HG03575 (cell line): Measurements from ENCODE around the gene PPP1R3E.
"Not testable (repeated sequence)": the region's sequence is repeated elsewhere in the genome, so short reads cannot be mapped to it uniquely, and the experiment has no call there.

ENCODE experiments used
- ATAC-seq: cut with Tn5 transposase; IDR thresholded peaks from one replicate; pipeline ENCODE4 v1.9.1; 2021; ENCODE audit not compliant: unreplicated experiment, insufficient number of reproducible peaks, low FRiP score; ENCODE audit errors: extremely low read depth

PPP1R3E gene

DNA sequence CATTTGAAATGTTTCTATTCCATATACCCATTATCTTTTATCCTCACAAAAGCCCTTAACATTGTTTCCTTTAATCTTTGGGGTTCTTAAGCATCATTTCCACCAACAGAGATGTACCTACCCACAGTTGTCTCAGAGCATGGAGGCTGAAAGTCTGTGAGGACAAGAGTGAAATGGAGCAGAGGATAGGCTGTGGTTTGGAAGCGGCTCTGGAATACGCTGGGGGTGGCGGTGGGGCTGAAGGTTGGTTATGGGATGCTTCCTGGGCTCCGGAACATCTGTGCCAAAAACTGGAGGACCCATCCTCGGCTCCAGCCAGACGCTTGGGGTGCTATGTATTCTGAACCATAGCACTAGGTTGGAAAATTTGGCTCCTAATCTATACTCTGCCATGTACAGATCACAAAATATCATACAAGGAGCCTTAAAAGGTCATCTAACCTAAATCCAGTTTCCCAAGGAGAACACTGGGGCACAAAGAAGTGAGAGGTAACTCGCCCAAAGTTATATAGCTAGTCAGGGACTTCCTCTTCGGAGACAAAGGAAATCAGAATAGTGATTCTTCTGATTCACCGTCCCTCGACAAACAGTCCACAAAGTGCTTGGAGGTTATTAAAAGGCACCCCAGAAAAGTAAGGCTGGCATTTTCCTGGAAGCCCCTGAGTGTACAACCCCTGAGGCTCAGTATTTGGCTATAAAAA lies 2.5 kb downstream of the PPP1R3E start:
- ATAC-seq = no peak

DNA sequence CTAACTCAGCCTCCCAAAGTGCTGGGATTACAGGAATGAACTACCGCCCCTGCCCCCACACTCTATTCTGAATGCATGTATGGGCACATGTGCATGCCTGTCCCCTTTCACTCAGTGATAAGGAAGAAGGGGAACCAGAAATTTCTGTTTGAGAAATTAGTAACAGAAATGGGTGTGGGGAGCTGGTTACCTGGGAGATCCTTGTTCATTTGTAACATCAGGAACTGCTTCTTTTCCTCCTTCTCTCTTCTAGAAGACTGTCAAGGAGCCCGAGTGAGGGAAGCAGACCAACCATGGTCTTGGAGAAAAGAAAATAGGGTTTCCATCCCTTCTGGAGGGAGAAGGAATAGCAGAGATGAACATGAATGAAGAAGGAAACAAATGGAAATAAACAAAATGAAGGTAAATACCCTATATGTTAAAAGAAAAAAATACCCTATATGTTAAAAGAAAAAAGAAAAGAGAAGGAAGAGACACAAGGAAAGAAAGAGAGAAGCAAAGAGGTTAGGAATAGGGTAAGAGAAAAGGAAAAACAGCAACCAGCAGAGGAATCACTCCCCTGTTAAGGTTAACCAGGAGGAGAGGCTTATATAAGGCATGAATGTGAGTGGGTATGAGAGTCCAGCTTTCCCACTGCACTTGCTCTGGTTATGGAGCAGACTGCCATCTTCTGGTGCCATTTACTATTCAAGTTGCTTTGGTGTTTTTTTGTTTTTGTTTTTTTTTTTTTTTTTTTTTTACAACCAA lies 3.3 kb downstream of the PPP1R3E start:
- ATAC-seq = no peak

DNA sequence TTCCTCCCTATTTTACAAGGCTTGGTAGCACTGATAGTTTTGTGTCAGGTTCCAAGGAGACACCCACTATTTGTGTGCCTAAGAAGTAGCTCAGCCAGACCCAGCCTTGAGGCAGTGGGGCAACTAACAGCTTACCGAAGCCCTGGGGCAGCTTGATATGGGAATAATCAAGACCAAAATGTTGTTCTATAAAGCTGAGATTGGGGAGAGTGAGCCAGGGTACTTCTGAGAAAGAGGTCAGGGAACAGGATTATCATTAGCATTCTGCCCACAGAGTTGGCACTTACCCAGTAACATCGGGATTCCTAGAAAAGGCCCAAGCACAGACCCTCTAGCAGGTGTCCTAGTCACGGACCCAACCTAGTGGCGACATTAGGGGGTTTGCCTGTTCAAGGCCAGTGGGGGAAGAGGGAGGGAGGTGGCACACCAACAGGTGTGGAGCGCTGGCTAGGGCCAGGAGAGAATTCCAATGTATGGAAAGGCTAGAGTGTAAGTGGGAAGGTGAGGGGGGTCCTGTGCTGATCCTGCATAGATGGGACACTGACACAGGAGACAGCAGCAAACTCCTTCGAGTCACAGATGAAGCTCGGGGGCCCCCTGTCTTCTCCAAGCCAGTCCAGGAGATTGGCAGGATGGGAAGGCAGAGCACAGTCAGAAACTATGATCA lies 4.9 kb downstream of the PPP1R3E start:
- no peak for ATAC-seq

DNA sequence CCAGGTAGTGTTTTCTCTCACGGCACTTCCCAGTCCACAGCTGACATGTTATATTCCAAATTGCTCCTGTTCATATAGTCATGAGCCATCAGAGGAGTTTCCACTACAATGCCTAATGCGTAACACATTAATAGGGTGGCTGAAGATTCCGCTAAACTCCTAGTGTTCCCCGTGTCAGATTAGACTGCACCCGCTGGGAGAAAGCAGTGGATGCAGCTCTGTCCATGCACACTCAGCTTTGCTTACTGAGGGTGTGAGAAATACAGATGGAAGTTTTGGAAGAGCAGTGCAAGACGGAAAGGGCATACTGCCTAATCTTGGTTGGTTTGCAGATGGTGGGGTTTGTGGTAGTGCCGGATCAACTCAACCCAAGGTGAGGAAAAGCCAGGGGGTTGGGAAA lies 5.6 kb downstream of the PPP1R3E start:
- no peak for ATAC-seq

DNA sequence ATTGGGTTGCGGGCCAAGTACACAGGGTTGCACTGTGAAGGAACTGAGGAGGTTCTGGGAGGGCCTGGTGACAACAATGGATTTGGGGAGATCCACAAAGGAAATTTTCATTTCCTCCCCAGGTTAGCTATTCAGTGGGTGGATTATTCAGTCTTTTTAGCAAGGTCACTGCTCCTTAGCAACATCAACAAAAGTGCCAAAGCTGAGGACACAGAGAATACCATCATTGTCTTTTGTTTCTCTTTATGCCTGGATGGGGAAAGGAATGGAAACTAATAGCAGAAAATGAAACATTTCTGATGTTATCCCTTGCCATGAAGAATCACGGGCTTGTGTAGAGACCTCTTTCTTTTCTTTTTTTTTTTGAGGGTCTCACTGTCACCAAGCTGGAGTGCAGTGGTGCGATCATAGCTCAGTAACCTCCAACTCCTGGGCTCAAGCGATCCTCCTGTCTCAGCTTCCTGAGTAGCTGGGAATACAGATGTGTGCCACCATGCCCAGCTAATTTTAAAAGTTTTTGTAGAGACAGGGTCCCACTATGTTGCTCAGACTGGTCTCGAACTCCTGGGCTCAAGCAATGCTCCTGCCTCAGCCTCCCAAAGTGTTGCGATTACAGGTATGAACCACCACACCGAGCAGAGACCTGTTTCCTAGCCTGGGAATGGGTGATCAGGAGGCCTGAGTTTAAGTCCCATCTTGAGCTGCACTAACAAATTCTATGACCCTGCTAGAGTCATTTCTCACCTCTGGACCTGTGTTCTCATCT lies 6.5 kb downstream of the PPP1R3E start:
- ATAC-seq = no peak

DNA sequence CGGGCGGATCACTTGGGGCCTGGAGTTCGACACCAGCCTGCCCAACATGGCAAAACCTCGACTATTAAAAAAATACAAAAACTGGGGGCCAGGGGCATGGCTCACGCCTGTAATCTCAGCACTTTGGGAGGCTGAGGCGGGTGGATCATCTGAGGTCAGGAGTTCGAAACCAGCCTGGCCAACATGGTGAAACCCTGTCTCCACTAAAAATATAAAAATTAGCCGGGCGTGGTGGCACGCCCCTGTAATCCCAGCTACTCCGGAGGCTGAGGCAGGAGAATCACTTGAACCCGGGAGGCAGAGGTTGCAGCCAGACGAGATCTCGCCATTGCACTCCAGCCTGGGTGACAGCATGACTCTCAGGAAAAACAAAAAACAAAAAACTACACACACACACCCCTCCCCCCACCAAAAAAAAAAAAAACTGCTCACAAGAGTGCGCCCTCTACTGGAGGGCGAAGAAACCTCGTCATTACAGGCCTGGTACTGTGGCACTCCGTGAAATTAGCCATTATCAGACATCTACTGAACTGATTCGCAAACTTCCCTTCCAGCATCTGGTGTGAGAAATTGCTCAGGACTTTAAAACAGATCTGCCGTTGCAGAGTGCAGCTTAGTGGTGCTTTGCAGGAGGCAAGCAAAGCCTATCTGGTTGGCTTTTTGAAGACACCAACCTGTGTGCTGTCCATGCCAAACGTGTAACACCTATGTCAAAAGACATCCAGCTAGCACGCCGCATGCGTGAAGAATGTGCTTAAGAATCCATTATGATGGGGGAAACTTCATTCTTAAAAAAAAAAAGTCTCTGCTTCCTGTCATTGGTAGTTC lies 7.7 kb downstream of the PPP1R3E start:
- ATAC-seq = no peak

DNA sequence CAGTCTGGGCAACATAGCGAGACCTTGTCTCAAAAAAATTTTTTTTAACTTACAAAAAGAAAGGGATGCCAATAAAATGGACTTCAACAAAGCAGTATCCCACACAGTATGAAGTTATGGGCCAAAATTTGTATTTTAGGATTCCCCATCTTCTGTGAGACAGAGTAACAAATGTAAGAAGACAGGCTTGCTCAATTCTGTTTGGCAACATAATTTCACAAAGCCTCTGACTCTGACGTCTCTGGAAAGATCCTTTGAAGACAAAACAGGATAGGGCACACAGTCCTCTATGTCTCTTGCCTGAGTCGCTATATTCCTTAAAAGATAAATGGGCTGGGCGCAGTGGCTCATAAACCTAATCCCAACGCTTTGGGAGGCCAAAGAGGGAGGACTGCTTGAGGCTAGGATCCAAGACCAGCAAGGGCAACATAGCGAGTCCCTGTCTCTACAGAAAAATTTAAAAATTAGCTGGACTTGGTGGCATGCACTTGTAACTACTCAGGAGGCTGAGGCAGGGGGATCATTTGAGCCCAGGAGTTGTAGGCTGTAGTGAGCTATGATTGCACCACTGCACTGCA lies 15.7 kb downstream of the PPP1R3E start:
- no peak for ATAC-seq

DNA sequence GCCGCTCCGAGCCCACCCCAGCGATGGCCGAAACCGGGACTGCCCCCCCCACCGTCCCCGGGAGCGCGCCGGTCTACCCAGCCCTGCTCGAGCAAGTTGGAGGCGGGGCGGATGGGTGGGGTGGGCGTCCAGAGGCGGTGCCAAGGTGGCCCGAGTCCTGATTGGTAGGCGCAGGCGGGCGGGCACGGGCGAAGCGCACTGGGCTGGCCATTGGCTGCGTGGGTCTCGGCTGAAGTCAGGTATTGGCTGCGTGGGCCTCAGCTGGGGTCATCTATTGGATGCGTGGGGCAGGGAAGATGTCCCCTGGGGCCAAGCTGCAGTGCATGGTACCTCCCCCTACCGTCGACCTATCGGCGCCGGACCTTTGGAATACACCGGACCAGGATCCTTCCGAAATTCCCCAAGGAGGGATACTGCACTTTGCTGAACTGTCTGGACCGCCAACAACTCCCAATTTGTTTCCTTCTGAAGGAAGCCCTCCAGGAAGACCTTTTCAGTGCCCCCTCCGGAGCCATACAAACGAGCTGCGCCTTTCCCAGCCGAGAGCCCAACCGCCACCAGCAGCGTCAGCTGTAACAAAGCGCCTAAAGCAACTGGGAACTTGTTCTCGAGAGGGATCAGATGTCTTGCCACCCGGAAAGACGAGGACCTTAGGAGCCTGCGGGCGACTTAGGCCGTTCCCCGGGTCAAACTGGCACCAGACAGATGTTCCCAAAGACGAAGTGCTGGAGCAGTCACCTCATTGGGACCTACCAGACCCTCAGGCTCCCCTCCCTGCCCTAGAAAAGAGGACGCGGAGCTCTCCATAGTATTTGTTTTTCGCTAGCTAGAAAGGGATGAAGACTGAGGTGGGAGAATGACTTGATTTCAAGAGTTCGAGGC lies 16.4 kb downstream of the PPP1R3E start, which contains the start of gene HOMEZ:
HOMEZ (minus strand) TSS at position 113 of the 882 bp plus-strand sequence. CDS start 180 bp downstream, outside the sequence.
- ATAC-seq = peak; percentile 85

DNA sequence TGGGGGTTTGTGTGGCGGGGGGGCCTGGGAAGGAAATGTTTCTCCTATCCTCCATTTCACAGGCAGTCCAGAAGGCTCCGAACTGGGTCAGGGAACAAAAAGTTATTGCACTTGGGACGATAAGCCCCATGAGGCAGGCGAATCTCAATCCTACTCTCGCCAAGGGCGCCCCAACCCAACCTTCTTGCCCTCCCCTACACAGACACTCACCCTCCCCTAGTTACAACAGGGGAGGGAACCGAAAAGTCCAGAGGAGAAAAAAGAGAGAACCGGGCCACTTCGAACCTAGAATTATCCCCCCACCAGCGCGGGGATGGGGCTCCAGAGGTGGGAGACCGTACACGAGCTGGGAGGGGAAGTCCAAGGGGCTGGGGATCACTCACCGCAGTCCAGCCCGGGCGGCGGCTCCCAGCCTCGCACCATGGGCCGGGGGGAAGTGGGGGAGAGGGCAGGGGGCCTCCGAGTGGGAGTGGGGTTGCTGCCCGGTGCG lies 17.1 kb downstream of the PPP1R3E start:
- ATAC-seq = peak; percentile 4

DNA sequence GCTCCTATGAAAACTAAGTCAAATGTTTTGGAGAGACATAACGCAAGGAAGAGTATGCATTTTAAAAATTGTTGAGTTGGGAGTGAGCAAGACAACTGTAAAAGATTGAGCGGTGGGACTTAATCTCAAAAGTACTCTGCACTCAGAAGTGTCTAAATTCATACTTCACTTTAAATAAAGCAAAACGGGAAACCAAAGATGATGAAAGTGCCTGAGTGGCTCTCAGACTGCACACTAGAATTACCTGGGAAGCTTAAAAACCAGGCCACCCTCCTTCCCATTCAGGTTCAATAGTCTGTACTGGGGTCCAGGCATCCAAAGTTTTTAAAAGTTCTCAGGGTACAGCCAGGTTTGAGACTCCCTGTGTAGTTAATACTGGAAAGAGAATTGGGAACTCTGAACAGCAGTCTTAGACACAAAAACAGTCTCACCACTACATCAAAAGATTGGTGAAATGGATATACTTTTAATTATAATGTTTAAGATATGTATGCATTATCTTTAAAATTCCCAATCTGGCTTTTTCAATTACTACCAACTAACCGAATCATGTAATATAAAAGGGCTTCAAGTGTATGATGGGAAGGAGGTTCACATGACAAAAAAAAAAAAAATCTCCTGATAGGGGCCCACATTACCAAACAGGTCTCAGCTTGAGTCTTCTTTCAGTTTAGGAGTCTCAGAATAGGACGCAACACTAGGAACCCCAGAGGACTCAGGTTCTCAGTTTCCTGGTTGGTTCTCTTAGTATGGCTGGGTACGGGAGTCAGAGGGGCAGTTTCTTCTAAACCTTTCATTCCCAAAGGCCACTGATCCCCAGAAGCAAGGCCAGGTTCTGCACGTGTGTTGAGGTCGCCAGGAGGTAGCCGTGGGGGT lies 17.8 kb downstream of the PPP1R3E start:
- no peak for ATAC-seq

DNA sequence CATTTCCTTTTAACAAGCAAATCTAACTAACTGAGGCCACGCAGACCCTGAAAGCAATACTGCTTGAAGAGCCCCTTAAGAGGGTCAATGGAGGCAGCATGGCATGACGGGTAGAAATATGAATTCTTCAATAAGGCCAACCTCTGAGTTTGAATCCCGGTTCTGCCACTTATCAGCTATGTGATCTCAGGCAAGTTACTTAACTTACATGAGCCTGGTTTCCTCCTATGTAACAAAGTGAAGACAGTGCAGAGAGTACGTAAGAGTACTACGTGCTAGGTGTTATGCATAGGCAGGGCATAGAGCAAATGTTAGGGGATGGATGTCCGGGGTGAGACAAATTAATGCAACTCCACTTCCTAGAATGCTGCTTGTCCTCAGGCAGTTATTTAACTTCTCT lies 21.4 kb downstream of the PPP1R3E start:
- no peak for ATAC-seq

DNA sequence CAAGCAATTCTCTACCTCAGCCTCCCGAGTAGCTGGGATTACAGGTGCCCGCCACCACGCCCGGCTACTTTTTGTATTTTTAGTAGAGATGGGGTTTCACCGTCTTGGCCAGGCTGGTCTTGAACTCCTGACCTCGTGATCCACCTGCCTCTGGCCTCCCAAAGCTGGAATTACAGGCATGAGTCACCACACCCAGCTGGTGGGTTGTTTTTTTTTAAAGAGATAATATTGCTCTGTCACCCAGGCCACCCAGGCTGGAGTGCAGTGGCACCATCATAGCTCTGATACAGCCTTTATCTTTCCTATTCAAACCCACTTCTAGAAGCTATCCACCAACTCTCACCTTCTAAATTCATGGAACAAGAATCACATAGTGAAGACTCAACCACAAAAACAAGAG lies 24.7 kb downstream of the PPP1R3E start:
- not testable (repeated sequence) for ATAC-seq

DNA sequence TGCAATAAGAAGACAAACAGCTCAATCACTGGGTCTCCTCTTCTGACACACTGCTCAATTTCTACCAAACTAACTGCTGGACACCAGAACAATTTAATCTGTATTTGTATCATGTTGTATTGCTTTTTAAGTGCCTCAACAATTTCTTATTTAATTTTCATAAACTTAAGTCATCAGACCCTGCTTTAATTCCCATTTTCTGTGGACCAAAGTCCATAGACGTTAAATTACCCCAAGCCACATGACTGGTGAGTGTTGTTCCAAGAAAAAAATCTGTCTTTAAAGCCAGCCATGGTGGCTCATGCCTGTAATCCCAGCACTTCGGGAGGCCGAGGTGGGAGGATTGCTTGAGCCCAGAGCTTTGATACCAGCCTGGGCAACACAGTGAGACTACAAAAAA lies 25.5 kb downstream of the PPP1R3E start:
- ATAC-seq = no peak

DNA sequence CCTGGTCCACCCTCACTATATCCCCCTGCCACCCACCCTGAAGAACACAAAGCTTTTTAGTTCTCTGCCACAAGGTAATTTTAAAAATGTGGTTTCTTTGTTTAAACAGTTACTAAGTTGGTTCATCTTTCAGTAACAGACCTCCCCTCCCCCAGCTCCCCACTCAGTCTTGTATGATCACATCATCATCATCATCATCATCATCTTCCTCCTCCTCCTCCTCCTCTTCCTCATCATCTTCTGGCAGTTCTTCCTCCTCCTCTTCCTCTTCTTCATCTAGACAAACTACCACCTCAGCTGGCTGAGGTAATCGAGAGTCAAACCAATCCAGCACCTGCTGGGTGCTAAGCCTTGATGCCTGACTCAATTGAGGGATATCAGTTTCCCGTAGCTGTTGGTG lies 27.2 kb downstream of the PPP1R3E start:
- ATAC-seq = no peak

DNA sequence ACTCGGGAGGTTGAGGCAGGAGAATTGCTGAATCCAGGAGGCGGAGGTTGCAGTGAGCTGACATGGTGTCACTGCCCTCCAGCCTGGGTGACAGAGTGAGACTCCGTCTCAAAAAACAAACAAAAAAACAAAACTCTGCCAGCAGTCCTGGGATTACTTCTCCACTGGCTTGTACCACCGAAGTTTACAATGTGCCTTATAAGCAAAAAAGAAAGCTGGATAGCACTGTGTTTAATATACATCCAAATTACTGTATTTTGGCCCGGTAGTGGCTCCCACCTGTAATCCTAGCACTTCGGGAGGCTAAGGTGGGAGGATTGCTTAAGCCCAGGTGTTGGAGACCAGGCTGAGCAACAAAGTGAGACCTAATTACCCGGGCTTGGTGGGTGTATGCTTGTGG lies 33.5 kb downstream of the PPP1R3E start:
- no peak for ATAC-seq

DNA sequence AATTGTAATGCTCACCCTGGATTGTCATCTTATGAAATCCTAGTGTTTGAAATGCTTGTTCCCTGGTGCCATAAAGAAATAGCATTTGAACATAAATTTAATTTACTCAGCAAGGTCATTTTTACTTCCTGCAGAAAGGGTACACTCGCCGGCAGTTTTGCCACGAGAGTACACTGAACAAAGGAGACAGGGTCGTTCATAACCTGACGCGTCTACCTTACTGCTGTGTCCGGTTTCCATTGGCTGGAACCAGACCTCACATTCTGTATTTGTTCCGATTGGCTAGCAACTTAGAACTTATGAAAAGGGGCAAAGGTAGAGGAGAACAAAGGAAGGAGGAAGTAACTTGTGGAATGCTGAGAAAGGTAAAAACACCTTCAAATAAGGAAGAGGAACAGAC lies 41.8 kb downstream of the PPP1R3E start:
- ATAC-seq = not testable (repeated sequence)
